GM20000 (cell line): ENCODE data around the gene PRKAR2A.
"Not testable (repeated sequence)": the region's sequence is repeated elsewhere in the genome, so short reads cannot be mapped to it uniquely, and the experiment has no call there.

Experiments
- DNase-seq: peaks from one replicate; pipeline ENCODE4 v3.0.0; 2012; ENCODE audit warnings: low spot score
- CTCF ChIP-seq: IDR thresholded peaks from 2 replicates; pipeline ENCODE4 v1.5.1; 2012; ENCODE audit warnings: mild to moderate bottlenecking, control low read depth; ENCODE audit errors: extremely low read depth, missing control alignments

PRKAR2A gene

GRCh38 chr3:48747706-48748105 is 100.0 kb downstream of the PRKAR2A start:
- no peak for TF ChIP-seq CTCF
- DNase-seq = no peak

DNA sequence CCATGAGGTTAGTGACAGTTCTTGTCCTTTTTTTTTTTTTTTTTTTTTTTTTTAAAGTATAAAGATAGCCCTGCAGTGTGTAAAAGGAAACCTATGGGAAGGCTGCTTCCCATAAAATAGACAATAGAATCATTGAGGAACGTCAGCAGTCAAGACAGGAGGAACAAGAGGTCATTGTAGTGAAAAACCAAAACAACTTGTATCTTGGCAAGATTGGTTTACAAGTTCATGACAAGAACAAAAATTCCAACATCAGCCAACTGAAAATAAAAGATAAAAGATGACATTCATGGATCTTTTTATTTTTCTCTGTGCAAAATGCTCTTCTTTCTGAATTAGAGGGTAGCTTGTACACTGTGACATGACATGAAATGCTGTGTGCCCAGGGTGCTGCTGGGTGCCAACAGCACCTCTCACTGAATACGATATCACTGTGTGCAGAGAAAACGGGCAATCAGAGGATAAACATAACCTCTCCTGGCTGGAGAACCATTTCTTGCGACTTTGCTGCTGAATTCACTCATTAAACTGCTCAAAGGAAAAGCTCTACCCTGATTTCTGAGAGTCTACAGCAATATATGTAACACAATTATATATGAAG is 100.6 kb downstream of the PRKAR2A start:
- no peak for TF ChIP-seq CTCF
- no peak for DNase-seq

GRCh38 chr3:48743773-48744172 is 103.9 kb downstream of the PRKAR2A start:
- no peak for DNase-seq
- TF ChIP-seq CTCF = no peak

DNA sequence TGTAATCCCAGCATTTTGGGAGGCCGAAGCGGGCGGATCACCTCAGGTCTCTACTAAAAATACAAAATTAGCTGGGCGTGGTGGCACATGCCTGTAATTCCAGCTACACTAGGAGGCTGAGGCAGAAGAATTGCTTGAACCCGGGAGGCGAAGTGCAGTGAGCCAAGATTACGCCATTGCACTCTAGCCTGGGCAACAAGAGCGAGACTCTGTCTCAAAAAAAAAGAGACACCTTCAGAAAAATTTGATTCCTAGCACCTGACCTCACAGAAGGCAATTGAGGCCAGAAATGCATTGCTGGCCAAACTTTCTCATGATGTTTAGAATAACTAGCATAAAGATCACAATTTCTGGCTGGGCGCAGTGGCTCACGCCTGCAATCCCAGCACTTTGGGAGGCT is 106.4 kb downstream of the PRKAR2A start:
- DNase-seq = not testable (repeated sequence)

GRCh38 chr3:48739955-48740823 is 107.5 kb downstream of the PRKAR2A start:
- peak; percentile 92 for TF ChIP-seq CTCF
- DNase-seq = peak; percentile 87

DNA sequence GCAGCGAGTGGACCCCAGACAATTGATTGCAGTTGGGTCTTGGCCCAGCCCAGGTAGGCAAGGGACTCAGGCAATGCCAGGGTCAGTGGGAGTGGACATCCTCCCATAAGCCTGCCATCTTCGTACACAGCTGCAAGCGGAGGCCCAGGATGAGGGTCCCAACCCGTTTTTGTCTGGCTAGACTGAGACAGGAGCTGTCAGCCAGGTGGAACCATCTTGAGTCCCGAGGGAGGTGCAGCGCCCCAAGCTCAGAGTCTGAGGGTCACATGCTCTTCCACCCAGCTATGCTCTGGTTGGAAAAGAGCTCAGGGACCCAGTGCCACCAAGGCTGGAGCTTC is 108.1 kb downstream of the PRKAR2A start:
- peak; percentile 36 for DNase-seq
- TF ChIP-seq CTCF = no peak

GRCh38 chr3:48738926-48739616 is 108.6 kb downstream of the PRKAR2A start:
- TF ChIP-seq CTCF = no peak
- no peak for DNase-seq

- TF ChIP-seq CTCF = no peak
- DNase-seq = no peak
These were observed 109.5 kb downstream of the PRKAR2A start for GRCh38 chr3:48738144-48738536.

- not testable (repeated sequence) for DNase-seq
These were observed 112.5 kb downstream of the PRKAR2A start for GRCh38 chr3:48735075-48735767.

GRCh38 chr3:48734541-48734940 is 113.1 kb downstream of the PRKAR2A start:
- not testable (repeated sequence) for DNase-seq
